Neuronal stem cell (in vitro differentiated cells): ENCODE measurements around the gene RPS6KA1.

Source experiments
- DNase-seq: peaks from one replicate; pipeline ENCODE4 v3.0.0-alpha.2; 2013; ENCODE audit warnings: low spot score
- H2AFZ ChIP-seq: one replicate; pipeline ENCODE4 v1.6.1; 2013; ENCODE audit warnings: mild to moderate bottlenecking, low read length, inconsistent platforms
- H2AK5ac ChIP-seq: 2 replicates; pipeline ENCODE4 v1.6.1; 2013; ENCODE audit warnings: low read depth, mild to moderate bottlenecking, inconsistent platforms, low read length, moderate library complexity, mixed read lengths
- H2BK120ac ChIP-seq: 2 replicates; pipeline ENCODE4 v1.6.1; 2013; ENCODE audit warnings: low read depth, mild to moderate bottlenecking, inconsistent platforms, low read length, moderate library complexity, mixed read lengths
- H2BK12ac ChIP-seq: one replicate; pipeline ENCODE4 v1.6.1; 2013; ENCODE audit warnings: low read length, inconsistent platforms
- H2BK15ac ChIP-seq: 2 replicates; pipeline ENCODE4 v1.6.1; 2013; ENCODE audit warnings: mild to moderate bottlenecking, low read length, inconsistent platforms, mixed read lengths
- H2BK5ac ChIP-seq: one replicate; pipeline ENCODE4 v1.6.1; 2013; ENCODE audit warnings: inconsistent platforms, mild to moderate bottlenecking, low read length, moderate library complexity
- H3K14ac ChIP-seq: one replicate; pipeline ENCODE4 v1.6.1; 2013; ENCODE audit warnings: low read length, inconsistent platforms
- H3K18ac ChIP-seq: 2 replicates; pipeline ENCODE4 v1.6.1; 2013; ENCODE audit warnings: low read length, inconsistent platforms
- H3K23ac ChIP-seq: 2 replicates; pipeline ENCODE4 v1.6.1; 2013; ENCODE audit warnings: low read depth, mild to moderate bottlenecking, mixed read lengths, low read length, inconsistent platforms; ENCODE audit not compliant: poor library complexity
- H3K27ac ChIP-seq: replicated peaks from 3 replicates; pipeline ENCODE4 v1.5.1; 2013; ENCODE audit warnings: low read length, inconsistent platforms
- H3K27me3 ChIP-seq, 3 experiments: 2 replicates each; pipeline ENCODE4 v1.6.1; 2013; ENCODE audit warnings: low read length in 3 of 3, mild to moderate bottlenecking in 2 of 3, inconsistent platforms in 1 of 3, low read depth in 1 of 3, mixed read lengths in 1 of 3, moderate library complexity in 1 of 3; ENCODE audit not compliant: control insufficient read depth in 3 of 3, insufficient read depth in 3 of 3
- H3K36me3 ChIP-seq, 2 donors: replicated peaks in 1 of 2; 2 replicates each; pipeline ENCODE4 v1.6.1; 2013; ENCODE audit warnings: low read length in 2 of 2; ENCODE audit not compliant: control insufficient read depth in 2 of 2, insufficient read depth in 2 of 2
- H3K4ac ChIP-seq: 2 replicates; pipeline ENCODE4 v1.6.1; 2013; ENCODE audit warnings: inconsistent platforms, mild to moderate bottlenecking, low read length, moderate library complexity
- H3K4me1 ChIP-seq, 2 donors: 1 replicate in 1 of 2; 2 replicates in 1 of 2; pipeline ENCODE4 v1.6.1; 2013; ENCODE audit warnings: low read length in 2 of 2, low read depth in 1 of 2; ENCODE audit not compliant: control insufficient read depth in 2 of 2, insufficient read depth in 1 of 2
- H3K4me2 ChIP-seq: one replicate; pipeline ENCODE4 v1.6.1; 2013; ENCODE audit warnings: mild to moderate bottlenecking, low read length, inconsistent platforms; ENCODE audit not compliant: insufficient read depth, poor library complexity, severe bottlenecking
- H3K4me3 ChIP-seq, 2 donors: 2 replicates each; pipeline ENCODE4 v1.5.1; 2013; ENCODE audit warnings: low read length in 2 of 2, mild to moderate bottlenecking in 2 of 2, inconsistent platforms in 1 of 2, moderate library complexity in 1 of 2
- H3K79me1 ChIP-seq: one replicate; pipeline ENCODE4 v1.6.1; 2013; ENCODE audit warnings: low read depth, mild to moderate bottlenecking, inconsistent platforms, low read length, moderate library complexity
- H3K9ac ChIP-seq: one replicate; pipeline ENCODE4 v1.6.1; 2013; ENCODE audit warnings: mild to moderate bottlenecking, low read depth, low read length, inconsistent platforms; ENCODE audit not compliant: poor library complexity
- H3K9me3 ChIP-seq, 2 donors: replicated peaks in 1 of 2; 2 replicates each; pipeline versions ENCODE3 to v1.6.1; 2013; ENCODE audit warnings: low read length in 2 of 2, mild to moderate bottlenecking in 2 of 2, inconsistent platforms in 1 of 2, low read depth in 1 of 2, mixed read lengths in 1 of 2, moderate library complexity in 1 of 2; ENCODE audit not compliant: control insufficient read depth in 2 of 2, insufficient read depth in 1 of 2
- H4K8ac ChIP-seq: one replicate; pipeline ENCODE4 v1.6.1; 2013; ENCODE audit warnings: low read depth, mild to moderate bottlenecking, inconsistent platforms, low read length, moderate library complexity
- H4K91ac ChIP-seq: one replicate; pipeline ENCODE4 v1.6.1; 2013; ENCODE audit warnings: low read length, low read depth, mild to moderate bottlenecking, inconsistent platforms; ENCODE audit not compliant: poor library complexity
- WGBS, 2 donors: extraction: QIAGEN DNeasy Blood & Tissue Kit; methylation state at CpG; one replicate each; pipeline ENCODE4 v1.1.7; 2013; ENCODE audit warnings: missing lambda C conversion rate in 2 of 2, mixed read lengths in 1 of 2; ENCODE audit not compliant: insufficient read length in 2 of 2, insufficient replicate concordance in 1 of 2; ENCODE audit errors: extremely low coverage in 2 of 2; 5-methylcytosine and 5-hydroxymethylcytosine counted together

The RPS6KA1 gene

DNA sequence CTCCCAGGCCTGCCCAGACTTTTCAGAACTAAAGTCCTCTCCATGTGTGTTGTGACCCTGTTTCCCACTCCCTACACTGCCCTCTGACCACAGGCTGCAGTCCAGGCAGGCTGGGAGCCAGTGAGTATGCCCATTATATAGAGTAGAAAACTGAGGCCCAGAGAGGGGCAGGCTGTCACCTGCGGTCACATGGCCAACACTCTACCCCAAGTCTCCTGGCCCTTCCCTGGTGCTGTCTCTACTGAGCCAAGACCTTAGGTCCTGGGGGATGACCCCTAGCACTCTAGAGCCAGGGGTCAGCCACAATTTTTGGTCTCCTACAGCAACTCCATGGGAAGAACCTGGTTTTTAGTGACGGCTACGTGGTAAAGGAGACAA is 30.8 kb downstream of the RPS6KA1 start:
- Histone ChIP-seq H2AK5ac (no peak overlapping the region), H2BK12ac (no peak overlapping the region), H2BK120ac (no peak overlapping the region), H3K4me2 (no peak overlapping the region), H3K79me1 (peaks cover 3% of the 10 kb centered on the region), H3K4ac (no peak overlapping the region), H3K9ac (no peak overlapping the region), H3K23ac (no peak overlapping the region), H3K27ac (no peak overlapping the region), H3K9me3 (no peaks in the 10 kb centered on the region), H3K14ac (no peak overlapping the region), H2BK5ac (no peak overlapping the region), H2AFZ (no peak overlapping the region), H3K27me3 (no peaks in the 10 kb centered on the region), H3K36me3 (peaks cover 14 to 25% of the 10 kb centered on the region in 2 donors), H4K8ac (no peak overlapping the region), H3K4me1 (peaks cover 6 to 8% of the 10 kb centered on the region in 2 donors), H4K91ac (no peak overlapping the region), H2BK15ac (no peak overlapping the region), H3K18ac (no peak overlapping the region), H3K4me3 (no peak overlapping the region)
- DNase-seq: no peak
- no CpG with 5 or more reads among the region's 3 CpGs for WGBS, 2 donors

- H3K36me3 ChIP-seq: peaks cover 16 to 24% of the 10 kb centered on the region in 2 donors
- no peak overlapping the region for H2AFZ ChIP-seq
- H2BK12ac ChIP-seq: no peak overlapping the region
- no peaks in the 10 kb centered on the region for H3K4me1 ChIP-seq
- H3K9me3 ChIP-seq: peaks cover 0 to 5% of the 10 kb centered on the region in 2 donors
- no CpG with 5 or more reads among the region's 4 CpGs for WGBS, 2 donors
- H3K79me1 ChIP-seq: no peaks in the 10 kb centered on the region
- no peak overlapping the region for H2BK5ac ChIP-seq
- H2AK5ac ChIP-seq: no peak overlapping the region
- no peak overlapping the region for H4K91ac ChIP-seq
- H3K9ac ChIP-seq: no peak overlapping the region
- H4K8ac ChIP-seq: no peak overlapping the region
- H3K27ac ChIP-seq: no peak overlapping the region
- H3K14ac ChIP-seq: no peak overlapping the region
- H3K4me3 ChIP-seq: no peak overlapping the region
- H3K4me2 ChIP-seq: no peak overlapping the region
- H2BK120ac ChIP-seq: no peak overlapping the region
- DNase-seq: no peak
- H3K18ac ChIP-seq: no peak overlapping the region
- no peak overlapping the region for H3K23ac ChIP-seq
- no peaks in the 10 kb centered on the region for H3K27me3 ChIP-seq
- H3K4ac ChIP-seq: no peak overlapping the region
- H2BK15ac ChIP-seq: no peak overlapping the region
Observed at GRCh38 chr1:26570287-26570686, 40.7 kb downstream of the RPS6KA1 start.

- no peak for DNase-seq
- no peak overlapping the region for H2AK5ac ChIP-seq
- H2BK12ac ChIP-seq: no peak overlapping the region
- peaks cover 16 to 24% of the 10 kb centered on the region in 2 donors for H3K36me3 ChIP-seq
- H3K4ac ChIP-seq: no peak overlapping the region
- H2BK120ac ChIP-seq: no peak overlapping the region
- H4K8ac ChIP-seq: no peak overlapping the region
- no peak overlapping the region for H2BK15ac ChIP-seq
- no peak overlapping the region for H4K91ac ChIP-seq
- no CpG with 5 or more reads among the region's 8 CpGs for WGBS, 2 donors
- H3K4me1 ChIP-seq: no peaks in the 10 kb centered on the region
- H3K4me3 ChIP-seq: no peak overlapping the region
- H2BK5ac ChIP-seq: peak overlapping the region; percentile 66
- no peak overlapping the region for H3K14ac ChIP-seq
- H3K27ac ChIP-seq: no peak overlapping the region
- H3K18ac ChIP-seq: peak overlapping the region; percentile 64
- no peak overlapping the region for H2AFZ ChIP-seq
- peak overlapping the region; percentile 43 for H3K23ac ChIP-seq
- H3K9ac ChIP-seq: no peak overlapping the region
- H3K9me3 ChIP-seq: peaks cover 0 to 5% of the 10 kb centered on the region in 2 donors
- no peaks in the 10 kb centered on the region for H3K79me1 ChIP-seq
- H3K27me3 ChIP-seq: no peaks in the 10 kb centered on the region
- H3K4me2 ChIP-seq: no peak overlapping the region
Observed at GRCh38 chr1:26571381-26571780, 41.8 kb downstream of the RPS6KA1 start.

- no peak overlapping the region for H4K91ac ChIP-seq
- H2BK15ac ChIP-seq: no peak overlapping the region
- H3K18ac ChIP-seq: no peak overlapping the region
- no peaks in the 10 kb centered on the region for H3K4me1 ChIP-seq
- no peak overlapping the region for H4K8ac ChIP-seq
- WGBS, 2 donors: no CpG with 5 or more reads among the region's 13 CpGs
- no peak overlapping the region for H3K4me3 ChIP-seq
- H3K79me1 ChIP-seq: no peaks in the 10 kb centered on the region
- no peak for DNase-seq
- no peak overlapping the region for H2BK120ac ChIP-seq
- no peak overlapping the region for H2BK5ac ChIP-seq
- no peak overlapping the region for H3K27ac ChIP-seq
- no peaks in the 10 kb centered on the region for H3K27me3 ChIP-seq
- no peak overlapping the region for H3K9ac ChIP-seq
- H3K4ac ChIP-seq: no peak overlapping the region
- H3K4me2 ChIP-seq: no peak overlapping the region
- peaks cover 16 to 24% of the 10 kb centered on the region in 2 donors for H3K36me3 ChIP-seq
- H3K23ac ChIP-seq: peak overlapping the region; percentile 59
- no peak overlapping the region for H2BK12ac ChIP-seq
- H2AK5ac ChIP-seq: no peak overlapping the region
- H2AFZ ChIP-seq: no peak overlapping the region
- H3K14ac ChIP-seq: no peak overlapping the region
- peaks cover 0 to 4% of the 10 kb centered on the region in 2 donors for H3K9me3 ChIP-seq
Observed at GRCh38 chr1:26574018-26574417, 44.5 kb downstream of the RPS6KA1 start.
